K562 (cell line): ENCODE data around the gene SRRT. TPM values are rescaled to one million over a fixed set of nuclear protein-coding genes. Genes with fewer than 3 reads are reported as not detected.

Source experiments
- CCAR2 ChIP-seq: fragments of 200-400 bp; formaldehyde crosslinking; IDR thresholded peaks from 2 replicates; pipeline ENCODE4 v1.6.1; 2017; ENCODE audit warnings: mild to moderate bottlenecking, low read depth, low read length
- FOXP1 ChIP-seq: sonication (generic); formaldehyde crosslinking; IDR thresholded peaks from 2 replicates; pipeline ENCODE4 v1.8.0; 2022; ENCODE audit warnings: mild to moderate bottlenecking, missing genetic modification reagents
- MYC ChIP-seq, 2 experiments: fragments of 250-450 bp in 1 of 2; sonication (Bioruptor Pico) in 1 of 2; IDR thresholded peaks; 2 replicates each; pipeline versions ENCODE4 v1.5.1 to v1.6.1; 2012 to 2021; ENCODE audit warnings: low read depth in 2 of 2, borderline replicate concordance in 1 of 2, improper control_type of control experiment in 1 of 2, low read length in 1 of 2, mild to moderate bottlenecking in 1 of 2, moderate library complexity in 1 of 2
- NFYB ChIP-seq: IDR thresholded peaks from 2 replicates; pipeline ENCODE4 v1.6.1; 2011; ENCODE audit warnings: mild to moderate bottlenecking, moderate library complexity; ENCODE audit not compliant: insufficient read length; ENCODE audit errors: extremely low read depth
- PHB ChIP-seq: fragments of 250-450 bp; sonication (Bioruptor Pico); IDR thresholded peaks from 2 replicates; pipeline ENCODE4 v1.5.0; 2021
- TAF7 ChIP-seq: fragments of 450-650 bp; IDR thresholded peaks from 2 replicates; pipeline ENCODE4 v1.6.1; 2016; ENCODE audit warnings: missing genetic modification characterization, missing compliant biosample characterization
- ZBTB7A ChIP-seq: IDR thresholded peaks from 2 replicates; pipeline ENCODE4 v1.6.1; 2011; ENCODE audit warnings: low read depth, mild to moderate bottlenecking, low read length, moderate library complexity, borderline replicate concordance; ENCODE audit not compliant: control insufficient read depth
- ZNF589 ChIP-seq: fragments of 200-800 bp; sonication (Bioruptor generic); IDR thresholded peaks from 2 replicates; pipeline ENCODE4 v1.6.1; 2016; ENCODE audit warnings: low read depth, missing genetic modification characterization, missing compliant biosample characterization
- polyA plus RNA-seq, 8 experiments: library from polyadenylated mRNA; depleted of rRNA in 4 of 8; stranded (reverse) in 5 of 8; unstranded in 3 of 8; fragments of >200 nt; fragmentation: Nextera tagmentation in 2 of 8; fragmentation: Illumina TruSeq in 1 of 8; extraction: Ambion mirVana in 2 of 8; extraction: Trizol in 1 of 8; gene quantifications; 2 replicates each; pipeline versions ENCODE4 v1.2.1 to v1.2.3, GENCODE V29; 2011 to 2014; ENCODE audit warnings: inconsistent platforms in 1 of 8, missing spikeins in 1 of 8
- total RNA-seq, 7 experiments: library from RNA; depleted of rRNA in 6 of 7; stranded (reverse); fragments of >200 nt in 6 of 7; fragmentation: Illumina TruSeq in 2 of 7; extraction: Trizol in 2 of 7; gene quantifications; 2 replicates each; pipeline versions ENCODE4 v1.2.1 to v1.2.3, GENCODE V29; 2011 to 2021; ENCODE audit warnings: low replicate concordance in 1 of 7
- TF ChIP-seq, protein P1 (sequence below), 2 experiments: IDR thresholded peaks; 2 replicates each; pipeline ENCODE4 v1.6.1; 2011; ENCODE audit warnings: borderline replicate concordance in 1 of 2, control low read depth in 1 of 2, low read depth in 1 of 2, low read length in 1 of 2, mild to moderate bottlenecking in 1 of 2, mixed read lengths in 1 of 2, moderate library complexity in 1 of 2; ENCODE audit not compliant: insufficient read depth in 1 of 2, insufficient read length in 1 of 2, poor library complexity in 1 of 2, severe bottlenecking in 1 of 2; ENCODE audit errors: extremely low read depth in 1 of 2
- TF ChIP-seq, protein P2 (sequence below), 2 experiments: fragments of 450-650 bp; IDR thresholded peaks; 2 replicates each; pipeline ENCODE4 v1.6.1; 2016
- TF ChIP-seq, protein P3 (sequence below): fragments of 450-650 bp; conservative IDR thresholded peaks from 2 replicates; pipeline ENCODE4 v1.6.1; 2016; ENCODE audit warnings: missing genetic modification characterization, low read depth, mild to moderate bottlenecking, control low read depth, missing compliant biosample characterization
- TF ChIP-seq, protein P4 (sequence below): sonication (generic); formaldehyde crosslinking; IDR thresholded peaks from 2 replicates; pipeline ENCODE4 v1.9.0; 2022; ENCODE audit warnings: mild to moderate bottlenecking, missing genetic modification reagents
- TF ChIP-seq, protein P5 (sequence below): fragments of 200-400 bp; formaldehyde crosslinking; IDR thresholded peaks from 2 replicates; pipeline ENCODE4 v1.6.1; 2017; ENCODE audit warnings: mild to moderate bottlenecking, low read depth, low read length, moderate library complexity
- TF ChIP-seq, protein P6 (sequence below): fragments of 150-350 bp; conservative IDR thresholded peaks from 2 replicates; pipeline ENCODE4 v1.6.1; 2014; ENCODE audit warnings: low read length

SRRT gene
- total and polyA plus RNA-seq, 9 of the 15 experiments (the other 6 are each of a cell fraction or from before 2014, with no cell fraction given), result 10.3 to 263 (median 84.4) TPM

DNA sequence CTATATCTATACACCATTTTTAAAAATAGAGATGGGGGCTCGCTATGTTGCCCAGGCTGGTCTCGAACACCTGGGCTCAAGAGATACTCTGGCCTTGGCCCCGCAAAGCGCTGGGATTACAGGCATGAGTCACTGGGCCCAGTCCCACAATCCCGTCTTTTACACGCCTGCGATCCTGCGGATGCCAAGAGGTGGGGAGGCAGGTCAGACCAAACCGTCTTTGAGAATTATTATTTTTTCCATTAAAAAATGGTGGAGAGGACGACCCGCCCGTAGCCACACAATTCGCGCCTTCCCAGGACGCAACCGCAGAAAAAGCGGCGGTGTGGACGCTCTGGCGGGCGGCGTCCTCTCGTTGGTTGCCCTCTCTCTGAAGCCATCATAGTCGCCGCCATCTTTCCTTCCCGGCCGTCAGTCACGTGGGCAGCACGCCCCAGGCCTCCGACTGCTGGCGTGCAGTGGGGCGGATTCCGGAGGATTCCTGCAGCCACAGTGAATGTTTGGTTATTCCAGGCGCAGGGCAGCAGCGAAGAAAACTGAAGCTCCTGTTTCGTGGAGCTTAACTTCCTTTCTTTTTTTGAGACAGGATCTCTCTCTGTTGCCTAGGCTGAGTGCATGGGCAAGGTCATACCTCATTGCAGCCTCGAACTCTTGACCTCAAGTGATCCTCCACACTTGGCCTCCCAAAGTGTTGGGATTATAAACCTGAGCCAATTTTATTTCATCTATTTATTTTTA lies 37.6 kb upstream of the SRRT start (continued):
- TF ChIP-seq, protein P1, sequence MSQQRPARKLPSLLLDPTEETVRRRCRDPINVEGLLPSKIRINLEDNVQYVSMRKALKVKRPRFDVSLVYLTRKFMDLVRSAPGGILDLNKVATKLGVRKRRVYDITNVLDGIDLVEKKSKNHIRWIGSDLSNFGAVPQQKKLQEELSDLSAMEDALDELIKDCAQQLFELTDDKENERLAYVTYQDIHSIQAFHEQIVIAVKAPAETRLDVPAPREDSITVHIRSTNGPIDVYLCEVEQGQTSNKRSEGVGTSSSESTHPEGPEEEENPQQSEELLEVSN (IDR thresholded peaks at IDR 0.05; ENCODE audit: borderline replicate concordance in 1 of 2, extremely low read depth in 1 of 2, insufficient read depth in 1 of 2, insufficient read length in 1 of 2, low read depth in 1 of 2, low read length in 1 of 2, poor library complexity in 1 of 2, severe bottlenecking in 1 of 2), result peak; percentile 79 to 82
- TF ChIP-seq, protein P2, sequence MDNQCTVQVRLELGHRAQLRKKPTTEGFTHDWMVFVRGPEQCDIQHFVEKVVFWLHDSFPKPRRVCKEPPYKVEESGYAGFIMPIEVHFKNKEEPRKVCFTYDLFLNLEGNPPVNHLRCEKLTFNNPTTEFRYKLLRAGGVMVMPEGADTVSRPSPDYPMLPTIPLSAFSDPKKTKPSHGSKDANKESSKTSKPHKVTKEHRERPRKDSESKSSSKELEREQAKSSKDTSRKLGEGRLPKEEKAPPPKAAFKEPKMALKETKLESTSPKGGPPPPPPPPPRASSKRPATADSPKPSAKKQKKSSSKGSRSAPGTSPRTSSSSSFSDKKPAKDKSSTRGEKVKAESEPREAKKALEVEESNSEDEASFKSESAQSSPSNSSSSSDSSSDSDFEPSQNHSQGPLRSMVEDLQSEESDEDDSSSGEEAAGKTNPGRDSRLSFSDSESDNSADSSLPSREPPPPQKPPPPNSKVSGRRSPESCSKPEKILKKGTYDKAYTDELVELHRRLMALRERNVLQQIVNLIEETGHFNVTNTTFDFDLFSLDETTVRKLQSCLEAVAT (IDR thresholded peaks at IDR 0.05), result peak; percentile 61 to 89; a peak in 3 of 4 replicates
- no peak for TF ChIP-seq PHB (CRISPR knock-in tag)
- TF ChIP-seq, protein P3, sequence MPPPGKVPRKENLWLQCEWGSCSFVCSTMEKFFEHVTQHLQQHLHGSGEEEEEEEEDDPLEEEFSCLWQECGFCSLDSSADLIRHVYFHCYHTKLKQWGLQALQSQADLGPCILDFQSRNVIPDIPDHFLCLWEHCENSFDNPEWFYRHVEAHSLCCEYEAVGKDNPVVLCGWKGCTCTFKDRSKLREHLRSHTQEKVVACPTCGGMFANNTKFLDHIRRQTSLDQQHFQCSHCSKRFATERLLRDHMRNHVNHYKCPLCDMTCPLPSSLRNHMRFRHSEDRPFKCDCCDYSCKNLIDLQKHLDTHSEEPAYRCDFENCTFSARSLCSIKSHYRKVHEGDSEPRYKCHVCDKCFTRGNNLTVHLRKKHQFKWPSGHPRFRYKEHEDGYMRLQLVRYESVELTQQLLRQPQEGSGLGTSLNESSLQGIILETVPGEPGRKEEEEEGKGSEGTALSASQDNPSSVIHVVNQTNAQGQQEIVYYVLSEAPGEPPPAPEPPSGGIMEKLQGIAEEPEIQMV (tag), result no peak
- TF ChIP-seq FOXP1, result no peak
- TF ChIP-seq CCAR2, result no peak
- TF ChIP-seq, protein P4, sequence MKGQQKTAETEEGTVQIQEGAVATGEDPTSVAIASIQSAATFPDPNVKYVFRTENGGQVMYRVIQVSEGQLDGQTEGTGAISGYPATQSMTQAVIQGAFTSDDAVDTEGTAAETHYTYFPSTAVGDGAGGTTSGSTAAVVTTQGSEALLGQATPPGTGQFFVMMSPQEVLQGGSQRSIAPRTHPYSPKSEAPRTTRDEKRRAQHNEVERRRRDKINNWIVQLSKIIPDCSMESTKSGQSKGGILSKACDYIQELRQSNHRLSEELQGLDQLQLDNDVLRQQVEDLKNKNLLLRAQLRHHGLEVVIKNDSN (CRISPR knock-in tag), result peak; percentile 99
- TF ChIP-seq ZNF589 (CRISPR knock-in tag), result no peak; the same call in 1 of the 2 replicates
- TF ChIP-seq TAF7 (tag), result 0 out of 2 replicates have a peak, but pooled peaks have one; percentile 37
- TF ChIP-seq NFYB, result no peak
- TF ChIP-seq, protein P5, sequence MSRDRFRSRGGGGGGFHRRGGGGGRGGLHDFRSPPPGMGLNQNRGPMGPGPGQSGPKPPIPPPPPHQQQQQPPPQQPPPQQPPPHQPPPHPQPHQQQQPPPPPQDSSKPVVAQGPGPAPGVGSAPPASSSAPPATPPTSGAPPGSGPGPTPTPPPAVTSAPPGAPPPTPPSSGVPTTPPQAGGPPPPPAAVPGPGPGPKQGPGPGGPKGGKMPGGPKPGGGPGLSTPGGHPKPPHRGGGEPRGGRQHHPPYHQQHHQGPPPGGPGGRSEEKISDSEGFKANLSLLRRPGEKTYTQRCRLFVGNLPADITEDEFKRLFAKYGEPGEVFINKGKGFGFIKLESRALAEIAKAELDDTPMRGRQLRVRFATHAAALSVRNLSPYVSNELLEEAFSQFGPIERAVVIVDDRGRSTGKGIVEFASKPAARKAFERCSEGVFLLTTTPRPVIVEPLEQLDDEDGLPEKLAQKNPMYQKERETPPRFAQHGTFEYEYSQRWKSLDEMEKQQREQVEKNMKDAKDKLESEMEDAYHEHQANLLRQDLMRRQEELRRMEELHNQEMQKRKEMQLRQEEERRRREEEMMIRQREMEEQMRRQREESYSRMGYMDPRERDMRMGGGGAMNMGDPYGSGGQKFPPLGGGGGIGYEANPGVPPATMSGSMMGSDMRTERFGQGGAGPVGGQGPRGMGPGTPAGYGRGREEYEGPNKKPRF, result no peak
- peak; percentile 88 for TF ChIP-seq MYC (IDR thresholded peaks at IDR 0.05; ENCODE audit: low read depth, low read length)
- TF ChIP-seq MYC (CRISPR knock-in tag; IDR thresholded peaks at IDR 0.05; ENCODE audit: borderline replicate concordance, low read depth), result no peak
- no peak for TF ChIP-seq ZBTB7A
- TF ChIP-seq, protein P6, sequence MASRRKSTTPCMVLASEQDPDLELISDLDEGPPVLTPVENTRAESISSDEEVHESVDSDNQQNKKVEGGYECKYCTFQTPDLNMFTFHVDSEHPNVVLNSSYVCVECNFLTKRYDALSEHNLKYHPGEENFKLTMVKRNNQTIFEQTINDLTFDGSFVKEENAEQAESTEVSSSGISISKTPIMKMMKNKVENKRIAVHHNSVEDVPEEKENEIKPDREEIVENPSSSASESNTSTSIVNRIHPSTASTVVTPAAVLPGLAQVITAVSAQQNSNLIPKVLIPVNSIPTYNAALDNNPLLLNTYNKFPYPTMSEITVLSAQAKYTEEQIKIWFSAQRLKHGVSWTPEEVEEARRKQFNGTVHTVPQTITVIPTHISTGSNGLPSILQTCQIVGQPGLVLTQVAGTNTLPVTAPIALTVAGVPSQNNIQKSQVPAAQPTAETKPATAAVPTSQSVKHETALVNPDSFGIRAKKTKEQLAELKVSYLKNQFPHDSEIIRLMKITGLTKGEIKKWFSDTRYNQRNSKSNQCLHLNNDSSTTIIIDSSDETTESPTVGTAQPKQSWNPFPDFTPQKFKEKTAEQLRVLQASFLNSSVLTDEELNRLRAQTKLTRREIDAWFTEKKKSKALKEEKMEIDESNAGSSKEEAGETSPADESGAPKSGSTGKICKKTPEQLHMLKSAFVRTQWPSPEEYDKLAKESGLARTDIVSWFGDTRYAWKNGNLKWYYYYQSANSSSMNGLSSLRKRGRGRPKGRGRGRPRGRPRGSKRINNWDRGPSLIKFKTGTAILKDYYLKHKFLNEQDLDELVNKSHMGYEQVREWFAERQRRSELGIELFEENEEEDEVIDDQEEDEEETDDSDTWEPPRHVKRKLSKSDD, result no peak
